Right forelimb (tissue), 1 donor: ENCODE results near the gene CD3G.
"Not testable (repeated sequence)": the region's sequence is repeated elsewhere in the genome, so short reads cannot be mapped to it uniquely, and the experiment has no call there.

ENCODE experiments used
- DNase-seq: peaks from one replicate; pipeline ENCODE4 v3.0.0-alpha.2; 2018

Gene CD3G

DNA sequence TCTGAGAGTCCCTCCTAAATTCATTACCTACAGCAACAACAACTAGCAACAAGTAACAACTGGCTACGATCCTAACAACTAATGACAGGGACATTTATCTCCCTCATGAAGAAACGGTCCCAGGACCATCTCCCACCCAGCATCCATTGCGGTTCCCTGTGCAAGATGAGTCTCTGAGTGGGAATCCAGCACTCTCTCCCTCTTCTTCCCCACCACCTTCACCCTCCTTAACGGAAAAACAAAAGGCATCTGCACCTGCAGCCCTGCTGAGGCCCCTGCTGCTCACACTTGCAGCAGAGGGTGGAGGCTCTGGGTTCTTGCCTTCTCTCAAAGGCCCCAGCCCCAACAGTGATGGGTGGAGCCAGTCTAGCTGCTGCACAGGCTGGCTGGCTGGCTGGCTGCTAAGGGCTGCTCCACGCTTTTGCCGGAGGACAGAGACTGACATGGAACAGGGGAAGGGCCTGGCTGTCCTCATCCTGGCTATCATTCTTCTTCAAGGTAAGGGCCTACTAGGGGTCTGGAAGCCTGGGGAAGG, at the start of gene CD3G:
CD3G (plus strand) TSS at position 364 of the 535 bp plus-strand sequence; CDS start at position 444, 80 bp downstream.
- DNase-seq = no peak

DNA sequence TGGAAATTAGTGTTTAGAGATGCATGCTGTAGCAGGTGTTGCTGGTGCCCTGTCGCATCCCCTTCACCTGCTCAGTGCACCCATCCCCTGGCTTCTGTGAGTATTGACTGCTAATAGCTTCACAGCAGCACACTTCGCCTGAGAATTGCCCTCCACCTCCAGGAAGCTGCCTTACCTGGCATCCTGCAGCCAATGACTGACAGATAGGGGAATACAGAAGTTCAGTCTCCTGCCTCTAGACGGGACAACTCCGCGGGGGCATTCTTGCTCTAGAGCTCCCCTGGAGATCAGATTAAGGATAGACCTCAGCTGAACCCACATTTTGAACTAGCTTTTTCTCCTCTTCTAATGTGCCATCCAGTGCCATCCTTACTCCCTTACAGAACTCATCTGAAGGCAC, 48.9 kb upstream of the CD3G start:
- DNase-seq = no peak

DNA sequence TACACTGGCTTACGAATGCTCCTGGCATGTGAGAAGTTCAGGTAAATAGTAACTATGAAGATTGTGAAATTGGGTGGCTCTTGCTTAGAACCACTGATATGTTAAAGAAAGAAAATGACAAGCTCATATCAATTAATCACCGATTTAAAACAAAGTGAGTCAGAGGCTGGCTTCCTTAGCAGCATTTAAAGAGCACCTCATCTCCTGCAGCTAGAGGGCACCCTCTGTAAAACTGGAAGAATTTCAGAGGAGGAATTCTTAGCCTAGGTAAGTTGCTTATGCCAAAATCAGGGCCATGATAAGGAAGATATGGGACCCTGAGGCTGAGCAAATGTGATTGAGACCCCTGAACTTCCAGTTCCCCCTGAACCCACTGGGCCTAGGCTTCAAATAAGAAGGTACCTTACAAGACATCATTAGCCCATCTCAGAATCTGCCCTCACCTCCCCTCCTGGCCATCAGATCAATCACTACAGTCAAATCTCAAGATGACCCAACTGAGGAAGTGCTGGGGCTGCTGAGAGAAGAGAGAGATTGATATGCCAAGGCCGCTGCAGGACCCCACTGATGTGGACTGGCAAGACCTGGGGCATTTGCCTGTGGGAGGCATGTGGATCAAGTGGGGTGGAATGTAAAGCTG, 48.2 kb upstream of the CD3G start:
- no peak for DNase-seq

DNA sequence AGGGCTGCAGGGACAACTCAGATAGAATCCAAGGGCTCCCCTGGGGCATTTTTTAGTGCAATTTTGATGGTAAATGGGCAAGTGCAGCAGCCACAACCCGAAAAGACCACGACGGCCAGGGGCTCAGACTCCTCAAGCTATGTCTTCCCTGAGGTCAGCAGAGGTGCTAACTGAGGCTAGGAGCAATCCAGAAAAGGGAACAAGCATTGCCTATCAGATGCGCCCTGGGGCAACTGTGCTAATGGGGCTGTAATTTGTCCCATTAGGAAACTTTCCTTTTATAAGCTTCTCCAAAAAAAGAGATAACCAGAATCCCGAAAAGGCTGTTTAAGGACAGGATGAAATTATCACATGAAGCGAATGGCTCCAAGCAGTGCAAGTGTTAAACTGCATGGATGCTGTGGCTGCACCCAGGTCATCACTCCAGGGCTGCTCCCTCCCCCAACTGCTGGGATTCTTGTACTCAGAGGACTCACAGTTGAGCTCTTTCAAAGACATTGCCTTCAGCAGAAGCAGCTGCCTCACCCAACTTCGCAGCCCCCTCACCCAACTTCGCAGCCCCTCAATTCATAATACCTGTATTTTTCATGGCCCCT, 42.4 kb upstream of the CD3G start:
- no peak for DNase-seq

DNA sequence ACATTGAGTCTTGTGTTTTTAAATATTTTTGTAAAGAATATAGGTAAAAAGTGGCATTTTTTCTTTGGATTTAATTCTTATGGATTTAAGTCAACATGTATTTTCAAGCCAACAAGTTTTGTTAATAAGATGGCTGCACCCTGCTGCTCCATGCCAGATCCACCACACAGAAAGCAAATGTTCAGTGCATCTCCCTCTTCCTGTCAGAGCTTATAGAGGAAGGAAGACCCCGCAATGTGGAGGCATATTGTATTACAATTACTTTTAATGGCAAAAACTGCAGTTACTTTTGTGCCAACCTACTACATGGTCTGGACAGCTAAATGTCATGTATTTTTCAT, 39.9 kb upstream of the CD3G start:
- no peak for DNase-seq

DNA sequence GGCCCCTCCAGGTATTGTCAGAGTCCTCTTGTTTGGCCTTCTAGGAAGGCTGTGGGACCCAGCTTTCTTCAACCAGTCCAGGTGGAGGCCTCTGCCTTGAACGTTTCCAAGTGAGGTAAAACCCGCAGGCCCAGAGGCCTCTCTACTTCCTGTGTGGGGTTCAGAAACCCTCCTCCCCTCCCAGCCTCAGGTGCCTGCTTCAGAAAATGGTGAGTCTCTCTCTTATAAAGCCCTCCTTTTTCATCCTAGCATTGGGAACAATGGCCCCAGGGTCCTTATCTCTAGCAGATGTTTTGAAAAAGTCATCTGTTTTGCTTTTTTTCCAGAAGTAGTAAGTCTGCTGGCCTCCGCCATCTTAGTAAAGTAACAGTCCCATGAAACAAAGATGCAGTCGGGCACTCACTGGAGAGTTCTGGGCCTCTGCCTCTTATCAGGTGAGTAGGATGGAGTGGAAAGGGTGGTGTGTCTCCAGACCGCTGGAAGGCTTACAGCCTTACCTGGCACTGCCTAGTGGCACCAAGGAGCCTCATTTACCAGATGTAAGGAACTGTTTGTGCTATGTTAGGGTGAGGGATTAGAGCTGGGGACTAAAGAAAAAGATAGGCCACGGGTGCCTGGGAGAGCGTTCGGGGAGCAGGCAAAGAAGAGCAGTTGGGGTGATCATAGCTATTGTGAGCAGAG, 39.4 kb upstream of the CD3G start, which contains the start of gene CD3E:
CD3E (plus strand) TSS at position 163 of the 681 bp plus-strand sequence; CDS start at position 386, 223 bp downstream.
- no peak for DNase-seq

DNA sequence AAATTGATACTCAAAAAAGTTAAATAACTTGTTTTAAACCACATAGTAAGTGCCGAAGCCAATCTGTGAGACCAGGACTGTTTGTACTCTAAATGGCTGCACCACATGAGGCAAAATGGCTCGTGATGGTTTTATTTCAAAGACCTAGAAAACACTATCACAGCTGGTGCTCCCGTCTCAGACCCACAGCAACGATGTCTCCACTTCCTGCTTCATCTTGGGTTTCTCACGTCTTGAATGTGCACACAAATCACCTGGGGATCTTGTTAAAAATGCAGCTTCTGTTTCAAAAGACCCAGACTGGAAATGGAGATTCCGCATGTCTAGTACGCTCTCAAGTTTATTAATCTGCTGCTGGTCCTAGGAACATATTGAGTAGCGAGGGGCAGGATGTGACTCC, 38.4 kb upstream of the CD3G start:
- DNase-seq = no peak

DNA sequence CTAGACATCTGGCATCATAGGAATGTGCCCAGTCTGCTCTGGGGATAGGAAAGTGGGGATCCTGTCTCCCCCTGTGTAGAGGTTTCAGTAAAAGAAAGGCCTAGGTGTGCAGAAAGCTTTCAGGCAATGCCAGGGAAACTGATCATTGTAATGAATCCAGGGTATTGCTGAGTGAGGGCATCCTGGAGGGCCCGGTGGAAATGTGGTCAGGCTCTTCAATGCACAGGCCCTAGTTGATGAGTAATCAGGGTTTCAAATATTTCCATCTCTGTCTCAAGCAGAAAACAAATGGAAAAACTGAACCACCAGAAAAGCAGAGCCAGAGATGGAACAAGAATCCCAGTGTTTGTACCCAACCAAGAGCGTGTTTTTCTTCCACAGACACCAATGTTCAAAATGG, 37.6 kb upstream of the CD3G start:
- no peak for DNase-seq

DNA sequence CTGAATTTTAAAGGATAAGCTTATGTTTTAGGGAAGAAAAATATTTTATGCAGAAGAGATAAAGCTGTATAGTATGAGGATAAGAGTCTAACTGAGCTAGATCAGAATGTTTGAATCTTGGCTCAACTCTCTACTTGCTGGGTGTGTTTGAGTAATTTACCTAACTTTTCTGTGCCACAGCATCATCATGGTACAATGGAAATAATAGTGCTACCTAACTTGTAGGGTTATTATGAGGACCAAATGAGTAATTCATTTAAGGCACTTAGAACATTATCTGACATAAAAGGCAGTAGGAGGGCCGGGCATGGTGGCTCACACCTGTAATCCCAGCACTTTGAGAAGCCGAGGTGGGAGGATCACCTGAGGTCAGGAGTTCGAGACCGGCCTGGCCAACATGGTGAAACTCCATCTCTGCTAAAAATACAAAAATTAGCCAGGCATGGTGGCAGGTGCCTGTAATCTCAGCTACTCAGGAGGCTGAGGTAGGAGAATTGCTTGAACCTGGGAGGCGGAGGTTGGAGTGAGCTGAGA, 35.1 kb upstream of the CD3G start:
- not testable (repeated sequence) for DNase-seq

DNA sequence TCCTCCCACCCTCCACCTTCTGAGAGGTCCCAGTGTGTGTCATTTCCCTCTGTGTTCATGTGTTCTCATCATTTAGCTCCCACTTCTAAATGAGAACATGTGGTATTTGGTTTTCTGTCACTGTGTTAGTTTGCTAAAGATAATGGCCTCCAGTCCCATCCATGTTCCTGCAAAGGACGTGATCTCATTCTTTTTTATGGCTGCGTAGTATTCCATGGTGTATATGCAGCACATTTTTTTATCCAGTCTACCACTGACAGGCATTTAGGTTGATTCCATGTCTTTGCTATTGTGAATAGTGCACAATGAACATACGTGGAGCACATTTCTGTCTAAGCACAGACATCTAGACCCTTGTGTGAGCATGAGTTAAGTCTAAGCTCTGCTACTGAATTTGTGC, 33.9 kb upstream of the CD3G start:
- DNase-seq = no peak

DNA sequence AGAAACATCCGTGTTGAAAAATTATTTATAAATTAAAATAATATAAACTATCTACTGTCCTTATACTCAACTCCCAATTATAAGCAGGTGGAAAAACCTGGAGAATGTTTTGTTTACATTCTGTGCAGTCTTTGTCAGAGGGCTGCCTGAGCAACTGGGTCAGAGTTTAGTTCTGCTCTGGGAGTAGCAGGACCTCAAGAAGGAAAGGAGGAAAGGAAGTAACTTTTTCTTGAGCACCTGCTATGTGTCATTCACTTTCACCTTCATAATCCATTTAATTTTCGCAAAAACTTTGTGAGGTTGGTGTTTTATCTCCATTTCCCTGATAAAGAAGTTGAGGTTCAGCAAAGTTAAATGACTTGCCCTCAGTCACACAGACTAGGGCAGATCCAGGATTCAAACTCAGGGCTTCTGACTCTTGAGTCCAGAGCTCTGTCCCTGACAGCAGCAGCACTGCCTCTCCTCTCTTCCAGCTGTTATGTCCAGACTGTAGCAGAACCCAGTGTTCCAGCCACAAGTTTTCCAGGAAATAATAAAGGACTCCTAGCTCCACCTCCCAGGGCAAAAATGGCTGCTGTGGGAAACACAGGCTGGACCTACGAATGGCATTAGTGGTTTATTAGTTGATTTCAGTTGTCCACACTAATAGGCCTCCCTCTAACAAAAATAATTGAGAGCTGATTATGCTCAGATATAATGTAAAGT, 33.2 kb upstream of the CD3G start:
- no peak for DNase-seq

DNA sequence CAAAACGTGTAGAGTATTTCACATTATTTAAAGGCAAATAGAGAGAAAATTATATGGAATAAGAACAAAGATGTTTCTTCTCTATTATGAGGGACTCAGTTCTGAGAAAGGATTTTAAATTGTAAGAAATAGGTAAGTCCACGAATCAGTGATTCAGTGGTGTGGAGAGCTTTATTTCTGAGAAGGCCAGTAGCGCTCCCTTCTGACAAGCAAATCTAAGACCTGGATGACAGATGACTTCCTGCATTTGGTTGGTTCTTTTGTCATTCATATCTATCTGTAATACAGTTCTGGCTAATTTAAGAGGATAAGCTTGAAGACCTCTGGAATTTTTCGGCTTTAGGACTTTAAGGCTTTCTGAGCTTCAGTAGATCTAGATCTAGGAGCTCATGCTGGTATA, 32.6 kb upstream of the CD3G start:
- no peak for DNase-seq

DNA sequence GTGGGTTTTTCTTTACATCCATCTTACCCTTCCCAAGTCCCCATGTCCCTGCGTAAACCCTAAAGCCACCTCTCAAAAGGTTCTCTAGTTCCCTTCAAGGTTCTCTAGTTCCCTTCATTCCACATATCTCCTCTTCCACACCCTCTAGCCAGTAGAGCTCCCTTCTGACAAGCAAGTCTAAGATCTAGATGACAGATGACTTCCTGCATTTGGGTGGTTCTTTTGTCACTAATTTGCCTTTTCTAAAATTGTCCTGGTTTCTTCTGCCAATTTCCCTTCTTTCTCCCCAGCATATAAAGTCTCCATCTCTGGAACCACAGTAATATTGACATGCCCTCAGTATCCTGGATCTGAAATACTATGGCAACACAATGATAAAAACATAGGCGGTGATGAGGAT, 31.8 kb upstream of the CD3G start:
- DNase-seq = no peak

DNA sequence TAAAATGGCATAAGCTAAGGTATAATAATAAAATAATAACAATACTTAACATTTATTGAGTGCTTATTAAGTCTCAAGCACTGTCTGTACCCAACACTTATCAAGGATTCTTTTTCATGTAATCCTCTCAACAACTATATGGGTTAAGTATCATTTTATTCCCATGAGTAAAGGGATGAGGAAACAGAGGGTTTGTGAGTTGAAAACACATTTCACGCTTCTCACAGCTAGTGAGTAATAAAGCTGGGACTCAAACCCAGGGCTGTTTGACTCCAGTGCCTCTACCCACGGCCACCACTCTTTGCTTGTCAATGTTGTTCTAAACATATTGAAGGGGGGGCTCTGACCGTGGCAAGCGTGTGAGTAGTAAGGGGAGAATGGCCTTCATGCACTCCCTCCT, 30.9 kb upstream of the CD3G start:
- no peak for DNase-seq

DNA sequence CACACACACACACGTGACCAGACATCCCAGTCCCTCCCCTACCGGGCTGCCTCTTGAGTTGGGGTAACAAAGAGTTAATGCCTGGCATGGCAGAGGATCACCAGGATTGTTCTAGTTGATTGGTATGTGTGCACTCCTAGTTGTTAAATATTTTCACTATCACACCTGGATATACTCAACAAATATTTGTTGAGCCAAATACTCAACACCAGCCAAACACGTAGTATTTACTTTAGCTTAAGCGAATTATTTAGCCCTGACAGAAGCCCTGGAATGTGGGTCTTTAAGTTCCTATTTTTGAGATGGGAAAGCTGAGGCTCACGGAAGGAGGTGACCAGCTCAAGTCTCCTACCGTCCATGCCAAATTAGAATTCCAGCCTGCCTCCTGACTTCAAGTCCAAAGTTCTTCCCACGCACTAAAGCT, 29.1 kb upstream of the CD3G start:
- no peak for DNase-seq

DNA sequence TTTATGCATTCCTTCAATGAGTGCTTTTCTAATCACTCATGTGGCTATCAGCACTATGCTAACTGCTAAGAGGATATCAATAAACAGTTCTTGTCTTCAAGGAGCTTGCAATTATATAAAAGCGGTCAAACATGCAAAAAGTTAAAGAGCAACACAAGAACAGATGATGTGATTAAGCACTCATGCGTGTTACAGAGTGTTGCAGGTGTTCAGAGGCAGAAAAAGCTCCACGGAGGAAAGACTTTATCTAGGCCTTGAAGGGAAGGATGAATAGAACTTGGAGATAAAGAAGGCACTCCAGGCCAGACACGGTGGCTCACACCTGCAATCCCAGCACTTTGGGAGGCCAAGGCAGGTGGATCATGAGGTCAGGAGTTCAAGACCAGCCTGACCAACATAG, 26.0 kb upstream of the CD3G start:
- no peak for DNase-seq

DNA sequence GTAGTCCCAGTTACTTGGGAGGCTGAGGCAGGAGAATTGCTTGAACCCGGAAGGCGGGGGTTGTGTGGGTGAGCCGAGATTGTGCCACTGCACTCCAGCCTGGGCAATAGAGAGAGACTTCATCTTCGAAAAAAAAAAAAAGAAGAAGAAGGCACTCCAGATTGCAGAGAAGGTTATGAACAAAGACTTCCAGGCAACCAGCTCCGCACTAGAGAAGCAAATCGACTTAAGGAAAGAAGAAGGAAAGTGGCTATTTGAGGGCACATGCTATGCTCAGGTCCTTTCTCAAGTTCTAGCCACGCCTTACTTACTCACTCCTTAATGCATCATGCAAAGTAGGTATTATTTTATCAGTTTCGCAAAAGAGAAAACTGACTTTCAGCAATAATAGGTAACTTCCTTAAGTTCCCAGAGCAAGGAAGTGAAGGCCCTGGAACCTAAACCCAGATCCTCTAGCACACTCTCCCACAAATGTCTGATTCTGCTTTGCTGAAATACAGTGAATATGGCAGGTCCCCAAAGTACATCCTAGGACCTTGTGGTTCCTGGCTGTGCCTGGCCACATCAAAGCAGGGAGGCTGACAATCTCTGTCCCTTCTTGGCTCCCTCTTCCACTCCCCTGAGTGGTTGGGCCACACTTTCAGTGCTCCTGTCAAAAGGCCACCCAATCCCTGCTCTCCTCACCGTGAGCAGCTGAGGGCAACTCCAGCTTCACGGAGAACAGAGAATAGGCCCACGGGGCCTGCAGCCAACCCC, 25.4 kb upstream of the CD3G start:
- no peak for DNase-seq

DNA sequence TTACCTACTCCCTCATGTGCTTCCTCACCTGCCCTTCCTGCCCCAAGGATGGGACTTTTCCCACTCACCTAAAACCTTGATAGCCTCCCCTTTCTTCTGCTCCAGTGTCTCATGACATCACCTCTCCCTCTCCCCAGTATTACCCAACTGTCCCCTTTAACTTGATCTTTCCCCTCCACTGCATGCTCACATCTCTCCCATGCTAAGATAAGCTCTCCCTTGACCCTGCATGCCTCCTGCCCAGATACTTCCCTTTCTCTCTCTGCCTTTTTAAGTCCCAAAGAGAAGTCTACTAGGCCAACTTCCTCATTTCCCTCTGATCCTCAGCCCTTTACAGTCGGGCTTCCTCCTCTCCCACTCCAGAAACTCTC, 24.8 kb upstream of the CD3G start:
- DNase-seq = no peak

DNA sequence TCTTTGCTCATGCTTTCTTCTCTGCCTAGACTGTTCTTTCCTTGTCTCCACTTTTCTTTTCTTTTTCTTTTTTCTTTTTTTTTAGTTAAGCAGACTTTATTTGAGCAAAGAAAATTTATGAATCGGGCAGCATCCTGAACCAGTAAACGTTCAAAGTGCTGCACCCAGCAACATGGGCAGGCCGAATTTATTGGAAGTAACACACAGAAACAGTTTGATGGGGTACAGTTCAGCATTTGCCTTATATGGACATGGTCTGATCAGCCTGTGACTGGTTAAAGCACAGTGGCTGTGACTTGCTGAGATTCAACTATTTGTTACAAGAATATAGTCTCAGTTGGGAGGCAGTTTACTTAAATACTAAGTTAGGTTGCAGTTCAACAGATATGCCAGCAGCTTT, 23.6 kb upstream of the CD3G start:
- DNase-seq = no peak

DNA sequence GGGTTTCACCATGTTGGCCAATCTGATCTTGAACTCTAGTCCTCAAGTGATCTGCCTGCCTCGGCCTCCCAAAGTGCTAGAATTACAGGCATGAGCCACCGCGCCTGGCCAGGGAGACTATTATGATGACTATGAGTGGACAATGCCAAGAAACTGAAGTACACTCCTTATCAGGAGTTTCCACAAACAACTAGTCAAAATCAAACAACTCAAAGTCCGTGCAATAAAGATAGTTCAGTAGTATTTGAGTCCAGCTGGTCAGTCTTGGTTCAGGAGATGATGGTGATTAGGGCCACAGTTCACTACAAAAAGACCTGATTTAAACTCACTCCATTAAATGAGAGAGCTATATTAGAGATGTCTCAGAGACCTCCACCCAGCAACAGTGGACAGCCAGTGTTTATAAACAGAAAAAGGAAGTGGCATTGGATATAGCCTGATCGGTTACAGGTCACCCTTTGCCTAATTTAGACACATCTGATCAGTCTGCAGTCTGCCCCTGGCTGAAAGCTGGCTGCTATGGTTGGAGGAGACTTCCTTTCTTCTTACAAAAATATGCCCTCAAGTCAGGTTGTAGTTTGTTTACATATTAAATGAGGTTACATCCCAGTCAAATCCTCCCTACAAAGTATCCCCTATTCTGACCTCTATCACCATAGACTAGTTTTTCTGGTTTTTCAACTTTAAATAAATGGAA, 22.6 kb upstream of the CD3G start:
- DNase-seq = no peak

DNA sequence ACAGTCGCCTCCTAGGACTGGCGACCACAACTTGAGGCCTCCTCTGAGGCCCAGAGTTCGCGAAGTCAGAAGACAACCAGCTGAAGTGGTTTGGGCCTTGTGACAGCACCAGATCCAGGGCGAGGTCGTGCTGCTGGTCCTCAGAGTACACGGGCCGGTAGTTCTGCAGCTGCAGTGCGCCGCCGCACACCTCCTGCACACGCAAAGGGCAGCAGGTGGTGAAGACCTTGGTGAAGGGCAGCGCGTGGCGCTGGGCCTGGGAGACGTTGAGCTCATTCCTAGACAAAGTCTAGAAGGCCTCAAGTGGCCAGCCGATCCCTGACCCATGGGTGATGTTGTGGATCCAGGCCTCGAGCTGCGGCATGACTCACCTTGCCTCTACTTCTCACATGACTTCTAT, 21.4 kb upstream of the CD3G start:
- DNase-seq = no peak

DNA sequence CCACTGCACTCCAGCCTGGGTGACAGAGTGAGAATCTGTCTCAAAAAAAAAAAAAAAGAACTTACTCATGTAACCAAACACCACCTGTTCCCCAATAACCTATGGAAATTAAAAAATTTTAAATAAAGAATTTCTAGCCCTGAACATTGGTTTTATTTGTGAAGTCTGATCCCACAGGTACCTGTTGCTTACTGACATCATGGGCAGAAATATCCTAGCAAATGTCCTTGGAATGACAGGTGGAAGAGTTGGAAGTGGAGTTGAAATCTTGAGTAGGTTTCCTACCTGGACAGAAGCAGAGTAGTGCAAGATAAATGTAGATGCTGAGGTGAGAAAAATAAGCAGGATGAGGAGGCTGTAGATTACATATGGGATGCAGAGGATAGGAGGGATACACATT, 18.9 kb upstream of the CD3G start:
- no peak for DNase-seq
